HCT116 (cell line): Measurements from ENCODE around the gene IRF4. TPM values are rescaled to one million over a fixed set of nuclear protein-coding genes. Genes with fewer than 3 reads are reported as not detected.

Source experiments
- ATAC-seq: fragments of 200-7000 bp; cut with Tn5 transposase; 2 replicates; pipeline ENCODE4 v1.9.1; 2020; ENCODE audit warnings: mild to moderate bottlenecking, moderate library complexity
- BruUV-seq: library from RNA; stranded (reverse); fragments of 400-500 nt; replicated peaks from 2 replicates; lab custom pipeline; 2021; lab: Mats Ljungman, UMichigan
- CTCF ChIA-PET: fragments of 300-600 bp; sonication (Branson Sonifier 250); formaldehyde crosslinking; loops from one replicate; lab custom pipeline; 2021; ENCODE audit warnings: antibody characterized with exemption; lab: Charles Lee
- POLR2A ChIA-PET: fragments of 300-600, 350-600 bp; sonication (Branson Sonifier 250); formaldehyde crosslinking; loops from one replicate; lab custom pipeline; 2021; ENCODE audit warnings: antibody characterized with exemption; lab: Charles Lee
- RAD21 ChIA-PET, 2 experiments: fragments of 300-600 bp; sonication (Branson Sonifier 250); formaldehyde crosslinking; loops; one replicate each; lab custom pipeline; 2023; ENCODE audit warnings: low total read pairs in 2 of 2; ENCODE audit not compliant: uncharacterized antibody in 2 of 2, unreplicated experiment in 2 of 2, low non-redundant PET in 1 of 2; lab: Charles Lee
- DNase-seq: peaks from one replicate; pipeline ENCODE4 v3.0.0-alpha.2; 2010; ENCODE audit warnings: low read depth, low spot score
- H2AFZ ChIP-seq: fragments of 200-600 bp; shearing (Covaris generic), sonication (generic); 2 replicates; pipeline ENCODE4 v1.6.1; 2017; ENCODE audit warnings: low read depth, mixed run types, mixed read lengths, antibody characterized with exemption, low read length; ENCODE audit not compliant: poor library complexity, severe bottlenecking
- H3K27ac ChIP-seq: 2 replicates; pipeline ENCODE4 v1.5.1; 2012; ENCODE audit warnings: low read depth, low read length
- H3K27me3 ChIP-seq: fragments of 200-600 bp; sonication (generic); 2 replicates; pipeline ENCODE4 v1.6.1; 2016; ENCODE audit warnings: mixed run types, low read length, mixed read lengths; ENCODE audit not compliant: insufficient read depth
- H3K36me3 ChIP-seq, 2 experiments: fragments of 200-500 bp in 1 of 2; fragments of 200-600 bp in 1 of 2; sonication (Bioruptor generic) in 1 of 2; sonication (generic) in 1 of 2; 2 replicates each; pipeline versions ENCODE4 v1.5.1 to v1.6.1; 2014 to 2016; ENCODE audit warnings: low read length in 2 of 2, inconsistent platforms in 1 of 2, mixed read lengths in 1 of 2, mixed run types in 1 of 2; ENCODE audit not compliant: insufficient read depth in 2 of 2, control insufficient read depth in 1 of 2
- H3K4me1 ChIP-seq, 2 experiments: fragments of 200-600 bp in 1 of 2; sonication (generic) in 1 of 2; 2 replicates each; pipeline versions ENCODE4 v1.5.1 to v1.6.1; 2012 to 2017; ENCODE audit warnings: low read length in 2 of 2, inconsistent platforms in 1 of 2, mild to moderate bottlenecking in 1 of 2, mixed read lengths in 1 of 2, mixed run types in 1 of 2, moderate library complexity in 1 of 2; ENCODE audit not compliant: insufficient read depth in 2 of 2, control insufficient read depth in 1 of 2
- H3K4me2 ChIP-seq: fragments of 200-600 bp; sonication (generic); 2 replicates; pipeline ENCODE4 v1.6.1; 2017; ENCODE audit warnings: mixed run types, low read length, mixed read lengths
- H3K4me3 ChIP-seq, 2 experiments: fragments of 200-600 bp in 1 of 2; sonication (generic) in 1 of 2; replicated peaks in 1 of 2; 2 replicates each; pipeline ENCODE4 v1.5.1; 2011 to 2016; ENCODE audit warnings: low read length in 2 of 2, control low read depth in 1 of 2, low read depth in 1 of 2, mild to moderate bottlenecking in 1 of 2, mixed read lengths in 1 of 2, mixed run types in 1 of 2
- H3K79me2 ChIP-seq: fragments of 200-600 bp; sonication (generic); 2 replicates; pipeline ENCODE4 v1.6.1; 2017; ENCODE audit warnings: mild to moderate bottlenecking, mixed run types, low read length, moderate library complexity, mixed read lengths; ENCODE audit not compliant: insufficient read depth
- H3K9ac ChIP-seq: fragments of 200-600 bp; sonication (generic); 2 replicates; pipeline ENCODE4 v1.6.1; 2016; ENCODE audit warnings: low read length, mixed read lengths
- H3K9me2 ChIP-seq: fragments of 200-600 bp; sonication (generic), shearing (Covaris generic); 2 replicates; pipeline ENCODE4 v1.6.1; 2017; ENCODE audit warnings: mixed run types, mild to moderate bottlenecking, moderate library complexity; ENCODE audit not compliant: insufficient read depth
- H3K9me3 ChIP-seq, 2 experiments: fragments of 200-500 bp in 1 of 2; fragments of 200-600 bp in 1 of 2; sonication (Bioruptor generic) in 1 of 2; sonication (generic) in 1 of 2; 2 replicates each; pipeline ENCODE4 v1.6.1; 2014 to 2017; ENCODE audit warnings: low read length in 2 of 2, mixed read lengths in 2 of 2, inconsistent platforms in 1 of 2, low read depth in 1 of 2, mild to moderate bottlenecking in 1 of 2, mixed run types in 1 of 2, moderate library complexity in 1 of 2; ENCODE audit not compliant: control insufficient read depth in 1 of 2, insufficient read depth in 1 of 2
- H4K20me1 ChIP-seq: fragments of 200-600 bp; sonication (generic), shearing (Covaris generic); 2 replicates; pipeline ENCODE4 v1.6.1; 2017; ENCODE audit warnings: mixed run types, mild to moderate bottlenecking, moderate library complexity; ENCODE audit not compliant: insufficient read depth
- CEBPB ChIP-seq: IDR thresholded peaks from 2 replicates; pipeline ENCODE4 v1.6.1; 2012; ENCODE audit warnings: low read depth
- EGR1 ChIP-seq: IDR thresholded peaks from 2 replicates; pipeline ENCODE4 v1.6.1; 2012; ENCODE audit warnings: low read depth
- EZH2phosphoT487 ChIP-seq: fragments of 200-600 bp; IDR thresholded peaks from 2 replicates; pipeline ENCODE4 v1.6.1; 2018; ENCODE audit warnings: antibody characterized with exemption, borderline replicate concordance
- FOSL1 ChIP-seq: IDR thresholded peaks from 2 replicates; pipeline ENCODE4 v1.6.1; 2012; ENCODE audit warnings: low read depth
- POLR2AphosphoS5 ChIP-seq: IDR thresholded peaks from 2 replicates; pipeline ENCODE4 v1.6.1; 2011; ENCODE audit warnings: mild to moderate bottlenecking, low read depth, low read length, moderate library complexity
- SRF ChIP-seq: IDR thresholded peaks from 2 replicates; pipeline ENCODE4 v1.6.1; 2012; ENCODE audit warnings: low read depth
- TCF7L2 ChIP-seq: IDR thresholded peaks from 2 replicates; pipeline ENCODE4 v1.7.0; 2011; ENCODE audit warnings: borderline replicate concordance, inconsistent platforms; ENCODE audit not compliant: insufficient read depth, insufficient read length; ENCODE audit errors: extremely low read depth
- YY1 ChIP-seq: IDR thresholded peaks from 2 replicates; pipeline ENCODE4 v1.6.1; 2011; ENCODE audit warnings: low read length, low read depth, moderate library complexity, mild to moderate bottlenecking; ENCODE audit not compliant: insufficient replicate concordance; ENCODE audit errors: extremely low read depth
- ZFX ChIP-seq: fragments of 450-650 bp; IDR thresholded peaks from 2 replicates; pipeline ENCODE4 v1.6.1; 2017
- intact Hi-C: fragments of 100-400 bp; cut with micrococcal nuclease; formaldehyde crosslinking; loops from 2 replicates; pipeline ENCODE4 v1.10.0; 2022
- total RNA-seq: library from RNA; stranded (reverse); gene quantifications from one replicate; pipeline ENCODE4 v1.2.1, GENCODE V29; 2021; ENCODE audit not compliant: unreplicated experiment
- TF ChIP-seq, protein P1 (sequence below): IDR thresholded peaks from 2 replicates; pipeline ENCODE4 v1.6.1; 2012
- TF ChIP-seq, protein P2 (sequence below): IDR thresholded peaks from 2 replicates; pipeline ENCODE4 v1.6.1; 2011; ENCODE audit warnings: mild to moderate bottlenecking, low read length, moderate library complexity; ENCODE audit not compliant: insufficient replicate concordance; ENCODE audit errors: extremely low read depth

Gene IRF4
- total RNA-seq, 1 experiment from 2014 or later, result 1.2 TPM

DNA sequence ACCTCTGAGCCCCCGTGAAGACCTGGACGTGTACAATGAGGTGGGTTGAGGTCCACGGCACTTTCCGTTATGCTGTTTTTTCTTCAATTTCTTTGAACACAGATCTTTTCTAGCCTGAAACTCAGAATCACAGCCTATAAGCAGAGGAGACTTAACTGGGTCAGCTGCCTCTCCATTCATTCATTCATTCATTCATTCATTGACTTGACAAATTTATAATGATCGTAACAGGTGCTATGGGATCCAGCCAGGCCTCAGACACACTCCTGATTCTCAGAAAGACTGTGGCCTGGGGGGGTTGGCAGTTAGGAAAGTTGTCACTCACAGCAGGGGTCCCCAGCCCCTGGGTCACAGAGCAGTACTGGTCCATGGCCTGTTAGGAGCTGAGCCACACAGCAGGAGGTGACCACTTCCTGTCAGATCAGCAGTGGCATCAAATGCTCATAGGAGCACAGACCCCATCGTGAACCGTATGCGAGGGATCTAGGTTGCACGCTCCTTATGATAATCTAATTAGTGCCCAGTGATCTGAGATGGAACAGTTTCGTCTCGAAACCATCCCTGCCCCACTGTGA, 38.6 kb upstream of the IRF4 start (continued):
- no peak for TF ChIP-seq POLR2AphosphoS5

DNA sequence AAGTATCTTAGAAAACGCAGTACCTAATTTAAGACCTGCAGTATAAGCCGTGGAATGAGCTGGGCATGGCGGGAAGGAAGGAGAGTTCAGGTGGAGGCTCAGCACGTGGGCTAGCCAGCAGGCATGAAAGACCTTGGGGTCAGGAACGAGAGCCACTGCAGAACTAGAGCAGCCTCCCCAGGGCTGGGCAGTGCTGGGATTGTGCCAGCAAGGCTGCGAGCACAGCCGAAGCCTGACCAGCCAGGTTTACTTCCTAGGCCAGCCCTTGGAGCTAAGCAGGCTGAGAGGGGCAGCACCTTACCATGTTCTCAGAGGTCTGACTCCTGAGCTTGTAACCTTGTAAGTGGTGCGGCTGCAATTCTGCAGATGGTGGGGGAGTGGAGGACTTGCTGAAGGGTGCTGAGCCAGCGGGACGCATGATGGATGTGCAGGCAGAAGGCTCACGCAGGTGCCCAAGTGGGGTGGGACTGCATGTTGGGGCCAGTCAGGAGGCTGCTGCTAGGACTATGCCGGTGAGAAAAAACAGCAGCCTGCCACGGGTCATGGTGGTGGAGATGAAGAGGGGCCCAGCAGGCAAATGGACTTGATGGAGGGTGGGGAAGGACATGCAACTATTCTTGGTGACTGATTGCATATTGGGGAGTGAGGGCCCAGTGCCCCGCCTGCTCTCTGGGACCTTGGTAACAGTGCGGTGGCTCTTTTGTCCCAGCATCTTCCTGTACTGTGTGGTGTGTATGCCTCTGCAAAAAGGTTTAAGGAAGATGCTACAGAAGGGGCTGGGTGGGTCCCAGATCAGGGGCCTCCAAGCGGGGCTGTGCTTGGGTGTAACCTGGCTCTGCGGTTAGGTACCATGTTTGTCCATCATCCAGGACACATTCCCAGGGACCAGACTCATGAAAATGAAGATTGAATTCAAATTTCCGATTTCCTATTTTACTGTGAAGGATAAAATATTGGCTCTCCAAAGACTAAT, 37.6 kb upstream of the IRF4 start:
- intact Hi-C loops, result no loop called here
- no peaks in the 10 kb centered on the region for H4K20me1 ChIP-seq
- CTCF ChIA-PET, result no interaction called here

DNA sequence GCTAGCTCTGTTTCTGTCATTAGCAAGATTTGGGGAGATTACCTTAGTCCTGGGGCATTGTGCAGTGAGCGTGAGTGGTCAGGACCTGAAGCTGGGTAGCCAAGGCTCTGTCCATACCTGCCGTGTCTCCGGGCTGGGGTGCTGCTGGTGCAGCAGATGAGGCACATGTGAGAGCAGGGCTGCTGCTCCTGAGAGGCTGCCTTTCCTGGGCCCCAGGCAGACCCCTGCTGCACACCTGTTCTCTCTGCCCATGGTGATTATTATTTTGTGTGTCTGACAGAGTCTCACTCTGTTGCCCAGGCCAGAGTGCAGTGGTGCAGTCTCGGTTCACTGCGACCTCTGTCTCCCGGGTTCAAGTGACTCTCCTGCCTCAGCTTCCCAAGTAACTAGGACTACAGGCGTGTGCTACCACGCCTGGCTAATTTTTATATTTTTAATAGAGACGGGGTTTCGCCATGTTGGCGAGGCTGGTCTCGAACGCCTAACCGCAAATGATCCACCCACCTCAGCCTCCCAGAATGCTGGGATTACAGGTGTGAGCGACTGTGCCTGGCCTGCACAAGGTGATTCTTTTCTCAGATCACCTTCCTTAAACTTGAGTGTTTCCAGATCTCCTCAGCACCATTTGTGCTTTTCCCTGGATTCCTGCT, 36.8 kb upstream of the IRF4 start:
- H3K36me3 ChIP-seq, result no peaks in the 10 kb centered on the region
- BruUV-seq, result no TSS peak
- no peak overlapping the region for H3K27ac ChIP-seq
- no peak overlapping the region for H3K9ac ChIP-seq
- POLR2A ChIA-PET, result no interaction called here
- no peaks in the 10 kb centered on the region for H3K9me2 ChIP-seq
- no peaks in the 10 kb centered on the region for H3K27me3 ChIP-seq
- no peak for ATAC-seq
- H3K4me2 ChIP-seq, result no peak overlapping the region
- no peaks in the 10 kb centered on the region for H3K4me1 ChIP-seq
- H2AFZ ChIP-seq, result no peak overlapping the region
- no peak for DNase-seq
- no peak overlapping the region for H3K4me3 ChIP-seq
- CTCF ChIA-PET, result no interaction called here
- intact Hi-C loops, result no loop called here
- H3K79me2 ChIP-seq, result no peaks in the 10 kb centered on the region
- H4K20me1 ChIP-seq, result no peaks in the 10 kb centered on the region
- RAD21 ChIA-PET, result no interaction called here
- peaks cover 0 to 10% of the 10 kb centered on the region in 2 experiments; a peak in 2 of 4 replicates for H3K9me3 ChIP-seq
- TF ChIP-seq, protein P1, sequence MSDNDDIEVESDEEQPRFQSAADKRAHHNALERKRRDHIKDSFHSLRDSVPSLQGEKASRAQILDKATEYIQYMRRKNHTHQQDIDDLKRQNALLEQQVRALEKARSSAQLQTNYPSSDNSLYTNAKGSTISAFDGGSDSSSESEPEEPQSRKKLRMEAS, result no peak
- TF ChIP-seq SRF (no peak), POLR2AphosphoS5 (no peak), ZFX (no peak), EGR1 (no peak), TCF7L2 (no peak), EZH2phosphoT487 (no peak), FOSL1 (no peak), CEBPB (no peak)
- TF ChIP-seq, protein P2, sequence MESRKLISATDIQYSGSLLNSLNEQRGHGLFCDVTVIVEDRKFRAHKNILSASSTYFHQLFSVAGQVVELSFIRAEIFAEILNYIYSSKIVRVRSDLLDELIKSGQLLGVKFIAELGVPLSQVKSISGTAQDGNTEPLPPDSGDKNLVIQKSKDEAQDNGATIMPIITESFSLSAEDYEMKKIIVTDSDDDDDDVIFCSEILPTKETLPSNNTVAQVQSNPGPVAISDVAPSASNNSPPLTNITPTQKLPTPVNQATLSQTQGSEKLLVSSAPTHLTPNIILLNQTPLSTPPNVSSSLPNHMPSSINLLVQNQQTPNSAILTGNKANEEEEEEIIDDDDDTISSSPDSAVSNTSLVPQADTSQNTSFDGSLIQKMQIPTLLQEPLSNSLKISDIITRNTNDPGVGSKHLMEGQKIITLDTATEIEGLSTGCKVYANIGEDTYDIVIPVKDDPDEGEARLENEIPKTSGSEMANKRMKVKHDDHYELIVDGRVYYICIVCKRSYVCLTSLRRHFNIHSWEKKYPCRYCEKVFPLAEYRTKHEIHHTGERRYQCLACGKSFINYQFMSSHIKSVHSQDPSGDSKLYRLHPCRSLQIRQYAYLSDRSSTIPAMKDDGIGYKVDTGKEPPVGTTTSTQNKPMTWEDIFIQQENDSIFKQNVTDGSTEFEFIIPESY, result no peak

More for the DNA sequence above, 37.6 kb upstream of the IRF4 start:
- no peaks in the 10 kb centered on the region for H3K36me3 ChIP-seq
- H3K79me2 ChIP-seq, result no peaks in the 10 kb centered on the region
- no peak overlapping the region for H2AFZ ChIP-seq
- H3K27ac ChIP-seq, result no peak overlapping the region
- no peak overlapping the region for H3K9ac ChIP-seq
- H3K4me2 ChIP-seq, result no peak overlapping the region
- ATAC-seq (no peak), DNase-seq (no peak)
- H3K9me2 ChIP-seq, result no peaks in the 10 kb centered on the region
- peaks cover 0 to 13% of the 10 kb centered on the region in 2 experiments; a peak in 2 of 4 replicates for H3K9me3 ChIP-seq
- H3K4me1 ChIP-seq, result no peaks in the 10 kb centered on the region
- BruUV-seq, result no TSS peak
- ChIA-PET RAD21 (no interaction called here), POLR2A (interaction anchor here (0.5 kb wide), 1 partner anchor 11 kb away, joined by 4 read pairs; no protein-coding TSS in a partner anchor)
- TF ChIP-seq POLR2AphosphoS5, result no peak
- TF ChIP-seq YY1, result no peak
- no peaks in the 10 kb centered on the region for H3K27me3 ChIP-seq
- no peak overlapping the region for H3K4me3 ChIP-seq
